ENCODE results near the gene SFXN5. TPM values are rescaled to one million over a fixed set of nuclear protein-coding genes. Genes with fewer than 3 reads are reported as not detected.

The SFXN5 gene
- total and polyA plus RNA-seq, 2 of the 4 experiments (the other 2 are of a cell fraction), result 8.6 to 17.0 TPM

DNA sequence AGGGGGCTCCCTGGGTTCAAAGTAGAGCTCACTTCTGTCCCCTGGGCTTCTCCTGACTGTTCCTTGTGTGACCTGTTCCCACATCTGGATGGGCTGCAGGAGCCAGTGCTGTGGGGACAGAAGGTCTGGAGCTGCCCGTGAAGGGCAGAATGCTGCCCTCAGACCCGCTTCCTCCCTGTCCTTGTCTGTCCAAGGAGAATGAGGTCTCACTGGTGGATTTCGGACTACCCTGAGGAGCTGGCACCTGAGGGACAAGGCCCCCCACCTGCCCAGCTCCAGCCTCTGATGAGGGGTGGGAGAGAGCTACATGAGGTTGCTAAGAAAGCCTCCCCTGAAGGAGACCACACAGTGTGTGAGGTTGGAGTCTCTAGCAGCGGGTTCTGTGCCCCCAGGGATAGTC, 138.7 kb downstream of the SFXN5 start:
- BruUV-seq (replicated peaks), result no TSS peak
- CTCF ChIA-PET, result no interaction called here
- dilution Hi-C loops (cut with HindIII; ENCODE audit: low sequenced_read_pairs, unreplicated experiment), result no loop called here

More for the DNA sequence above, 138.7 kb downstream of the SFXN5 start:
- H2BK15ac ChIP-seq (ENCODE audit: low read depth, low read length), result no peak overlapping the region
- peaks cover 59% of the 10 kb centered on the region for H3K27me3 ChIP-seq (ENCODE audit: control insufficient read depth, insufficient read depth, low read length)
- POLR2A ChIA-PET (ENCODE audit: unreplicated experiment), result no interaction called here
- H3K9me3 ChIP-seq (ENCODE audit: control insufficient read depth, insufficient read depth, low read length), result peaks cover 6% of the 10 kb centered on the region
- H2AK9ac ChIP-seq (replicated peaks; ENCODE audit: low read depth, low read length, poor library complexity), result no peak overlapping the region
- TF ChIP-seq CEBPB (IDR thresholded peaks at IDR 0.05; ENCODE audit: low read depth, low read length), result no peak
- TF ChIP-seq RFX5 (IDR thresholded peaks at IDR 0.05; ENCODE audit: low read depth, low read length), result no peak
- no peak for TF ChIP-seq POLR2A (IDR thresholded peaks at IDR 0.05; ENCODE audit: low read depth, low read length)
- TF ChIP-seq, protein P1, sequence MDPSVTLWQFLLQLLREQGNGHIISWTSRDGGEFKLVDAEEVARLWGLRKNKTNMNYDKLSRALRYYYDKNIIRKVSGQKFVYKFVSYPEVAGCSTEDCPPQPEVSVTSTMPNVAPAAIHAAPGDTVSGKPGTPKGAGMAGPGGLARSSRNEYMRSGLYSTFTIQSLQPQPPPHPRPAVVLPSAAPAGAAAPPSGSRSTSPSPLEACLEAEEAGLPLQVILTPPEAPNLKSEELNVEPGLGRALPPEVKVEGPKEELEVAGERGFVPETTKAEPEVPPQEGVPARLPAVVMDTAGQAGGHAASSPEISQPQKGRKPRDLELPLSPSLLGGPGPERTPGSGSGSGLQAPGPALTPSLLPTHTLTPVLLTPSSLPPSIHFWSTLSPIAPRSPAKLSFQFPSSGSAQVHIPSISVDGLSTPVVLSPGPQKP (IDR thresholded peaks at IDR 0.05; ENCODE audit: borderline replicate concordance, low read depth, low read length), result no peak
- no peak for TF ChIP-seq RAD21 (IDR thresholded peaks at IDR 0.05; ENCODE audit: low read length)
- no peak for TF ChIP-seq CHD1 (IDR thresholded peaks at IDR 0.05; ENCODE audit: low read depth, low read length)
- no peak for TF ChIP-seq BHLHE40 (IDR thresholded peaks at IDR 0.05; ENCODE audit: low read depth, low read length)
- no peak overlapping the region for H2AFZ ChIP-seq (replicated peaks; ENCODE audit: low read length, poor library complexity)
- no peak overlapping the region for H3K4me2 ChIP-seq (ENCODE audit: low read depth, low read length)
- no peak overlapping the region for H3K23ac ChIP-seq (ENCODE audit: low read depth, low read length)
- H3K18ac ChIP-seq (ENCODE audit: low read depth, low read length), result no peak overlapping the region
- H3K14ac ChIP-seq (replicated peaks; ENCODE audit: low read depth, low read length), result no peak overlapping the region
- H4K91ac ChIP-seq (ENCODE audit: insufficient read depth, low read depth, low read length), result no peak overlapping the region
- 0 out of 2 replicates have a peak, but pooled peaks cover 5% of the 10 kb centered on the region for H4K20me1 ChIP-seq (ENCODE audit: insufficient read depth, low read length)
- H2BK120ac ChIP-seq (ENCODE audit: low read depth, low read length), result no peak overlapping the region
- ATAC-seq (ENCODE audit: low read depth), result no peak
- H3K56ac ChIP-seq (ENCODE audit: extremely low read depth, insufficient read depth, low read length), result no peak overlapping the region
- no peak overlapping the region for H3K9ac ChIP-seq (ENCODE audit: low read depth, low read length)
- no peaks in the 10 kb centered on the region for H3K36me3 ChIP-seq (ENCODE audit: control insufficient read depth, insufficient read depth, low read length)
- no peak for DNase-seq
- H2BK20ac ChIP-seq (ENCODE audit: low read depth, low read length), result no peak overlapping the region
- H3K4ac ChIP-seq (ENCODE audit: low read depth, low read length), result no peak overlapping the region
- no peak overlapping the region for H3K27ac ChIP-seq (ENCODE audit: insufficient read depth, low read length)
- no peak overlapping the region for H4K8ac ChIP-seq (ENCODE audit: low read depth in 2 of 2, low read length in 2 of 2)
- H2BK5ac ChIP-seq (ENCODE audit: low read depth, low read length, poor library complexity, severe bottlenecking), result no peak overlapping the region
- peaks cover 2% of the 10 kb centered on the region for H3K4me1 ChIP-seq (ENCODE audit: control insufficient read depth, insufficient read depth, low read length)
- WGBS, 2 experiments (ENCODE audit: extremely low coverage in 2 of 2, insufficient read length in 1 of 2), result no CpG with 5 or more reads among the region's 4 CpGs
- H3K79me1 ChIP-seq (ENCODE audit: low read depth in 1 of 2, low read length in 2 of 2), result no peaks in the 10 kb centered on the region
- intact Hi-C loops (cut with micrococcal nuclease), result no loop called here
- in situ Hi-C loops (cut with MboI; ENCODE audit: low sequenced_read_pairs), result no loop called here
- no peak overlapping the region for H2AK5ac ChIP-seq (ENCODE audit: low read depth, low read length)
- H4K5ac ChIP-seq (ENCODE audit: low read depth, low read length), result no peak overlapping the region
- no peak overlapping the region for H3K4me3 ChIP-seq (ENCODE audit: insufficient read depth, low read depth, low read length)
- H3K9me1 ChIP-seq (ENCODE audit: insufficient read depth, low read length), result peaks cover 7% of the 10 kb centered on the region; the same call in 1 of the 2 replicates

Data from IMR-90 (cell line).